NCI-H2227 treated with DMSO at 0.1 percent for 48 hours (cell line): Measurements from ENCODE around the gene COL4A1.

Experiments used
- DNase-seq: peaks from one replicate; lab custom pipeline; 2025; lab: John Stamatoyannopoulos, UW

COL4A1 gene

GRCh38 chr13:110308656-110309359 is 1.9 kb upstream of the COL4A1 start:
- DNase-seq: no peak

- no peak for DNase-seq
Observed at GRCh38 chr13:110307767-110308655, 1.1 kb upstream of the COL4A1 start.

GRCh38 chr13:110306340-110306959 is 507 bp downstream of the COL4A1 start:
- DNase-seq: no peak

- no peak for DNase-seq
Observed at GRCh38 chr13:110305949-110306339, 1.0 kb downstream of the COL4A1 start.

GRCh38 chr13:110305544-110305943 is 1.4 kb downstream of the COL4A1 start:
- no peak for DNase-seq

- no peak for DNase-seq
Observed at GRCh38 chr13:110305001-110305400, 2.0 kb downstream of the COL4A1 start.

- no peak for DNase-seq
Observed at GRCh38 chr13:110304256-110304655, 2.7 kb downstream of the COL4A1 start.

- DNase-seq: no peak
Observed at GRCh38 chr13:110303644-110304043, 3.3 kb downstream of the COL4A1 start.

- no peak for DNase-seq
Observed at GRCh38 chr13:110302997-110303396, 4.0 kb downstream of the COL4A1 start.

GRCh38 chr13:110301606-110302553 is 5.1 kb downstream of the COL4A1 start:
- no peak for DNase-seq

GRCh38 chr13:110301083-110301482 is 5.9 kb downstream of the COL4A1 start:
- no peak for DNase-seq

- no peak for DNase-seq
Observed at GRCh38 chr13:110300090-110300815, 6.7 kb downstream of the COL4A1 start.

GRCh38 chr13:110299283-110299840 is 7.6 kb downstream of the COL4A1 start:
- no peak for DNase-seq

- DNase-seq: no peak
Observed at GRCh38 chr13:110298505-110299282, 8.3 kb downstream of the COL4A1 start.

- DNase-seq: no peak
Observed at GRCh38 chr13:110297766-110298504, 9.0 kb downstream of the COL4A1 start.

GRCh38 chr13:110297011-110297410 is 9.9 kb downstream of the COL4A1 start:
- DNase-seq: no peak

- no peak for DNase-seq
Observed at GRCh38 chr13:110294622-110295021, 12.3 kb downstream of the COL4A1 start.

GRCh38 chr13:110294146-110294545 is 12.8 kb downstream of the COL4A1 start:
- no peak for DNase-seq

GRCh38 chr13:110293649-110294048 is 13.3 kb downstream of the COL4A1 start:
- DNase-seq: no peak
